NCI-H69 (cell line): ENCODE results near the gene PIK3C2B.
"Not testable (repeated sequence)": the region's sequence is repeated elsewhere in the genome, so short reads cannot be mapped to it uniquely, and the experiment has no call there.

Experiments used
- DNase-seq: peaks from one replicate; lab custom pipeline; 2025; lab: John Stamatoyannopoulos, UW

PIK3C2B gene

GRCh38 chr1:204506201-204506968 is 11.8 kb upstream of the PIK3C2B start:
- DNase-seq: peak; percentile 94

GRCh38 chr1:204505674-204506200 is 11.1 kb upstream of the PIK3C2B start:
- DNase-seq: no peak

DNA sequence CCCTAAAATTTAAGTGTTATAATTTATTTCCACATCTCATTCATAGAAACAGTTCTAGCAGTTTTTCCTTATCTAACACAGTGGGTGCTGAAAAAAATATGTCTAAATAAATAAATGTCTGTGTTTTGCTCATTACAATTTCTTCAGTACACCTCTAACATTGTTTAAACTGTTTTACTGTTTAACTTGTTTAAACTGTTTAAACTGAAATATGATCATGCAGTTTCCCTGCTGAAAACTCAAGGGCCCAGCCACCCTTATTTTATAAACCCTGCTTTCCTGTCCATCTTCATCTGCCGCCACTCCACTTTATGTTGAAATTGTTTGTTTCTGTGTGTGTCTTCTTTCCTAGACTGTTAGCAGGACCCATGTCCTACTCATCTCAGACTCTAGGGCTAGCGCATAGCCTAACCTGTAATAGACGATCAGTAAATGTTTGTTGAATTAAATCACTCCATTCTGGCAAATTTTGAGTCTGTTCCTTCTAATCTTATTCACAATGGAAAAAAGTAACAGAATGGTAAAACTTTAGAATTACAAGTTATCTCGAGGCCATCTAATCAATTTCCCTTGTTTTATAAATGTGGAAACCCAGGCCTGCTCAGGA is 9.4 kb upstream of the PIK3C2B start:
- DNase-seq: no peak

DNA sequence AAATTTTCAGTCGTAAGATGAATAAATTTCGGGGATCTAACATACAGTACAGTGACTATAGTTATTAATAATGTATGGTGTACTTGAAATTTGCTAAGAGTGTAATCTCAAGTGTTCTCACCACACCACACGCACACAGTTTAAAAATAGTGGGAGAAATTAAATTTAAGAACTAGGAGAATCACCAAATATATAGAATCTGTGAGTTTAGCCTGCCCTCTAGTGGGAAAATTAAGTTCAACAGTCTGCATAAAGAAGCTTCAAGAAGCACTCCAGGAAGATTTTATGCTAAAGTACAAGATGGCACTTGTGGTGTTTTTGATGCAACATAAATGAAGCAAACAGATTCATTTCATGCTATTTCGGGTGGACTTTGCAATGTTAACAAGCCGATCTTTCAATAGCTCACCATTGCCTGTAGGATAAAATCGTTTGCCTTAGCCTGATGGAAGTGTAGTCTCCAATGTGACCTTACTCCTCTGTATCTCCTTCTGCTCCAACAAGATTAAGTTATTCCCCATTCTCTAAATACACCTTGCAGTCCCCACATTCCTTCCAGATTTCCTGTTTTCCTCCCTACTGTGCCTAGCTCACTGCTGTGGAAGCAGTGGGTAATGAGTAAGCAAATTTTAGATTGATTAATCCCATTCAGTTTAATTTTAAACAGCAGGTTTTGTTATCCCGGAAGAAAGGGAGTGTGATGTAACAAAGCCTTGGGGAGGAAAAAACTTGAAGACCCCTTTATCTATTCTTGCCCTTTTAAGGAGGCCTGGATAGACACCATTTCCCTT is 8.7 kb upstream of the PIK3C2B start:
- DNase-seq: peak; percentile 79

DNA sequence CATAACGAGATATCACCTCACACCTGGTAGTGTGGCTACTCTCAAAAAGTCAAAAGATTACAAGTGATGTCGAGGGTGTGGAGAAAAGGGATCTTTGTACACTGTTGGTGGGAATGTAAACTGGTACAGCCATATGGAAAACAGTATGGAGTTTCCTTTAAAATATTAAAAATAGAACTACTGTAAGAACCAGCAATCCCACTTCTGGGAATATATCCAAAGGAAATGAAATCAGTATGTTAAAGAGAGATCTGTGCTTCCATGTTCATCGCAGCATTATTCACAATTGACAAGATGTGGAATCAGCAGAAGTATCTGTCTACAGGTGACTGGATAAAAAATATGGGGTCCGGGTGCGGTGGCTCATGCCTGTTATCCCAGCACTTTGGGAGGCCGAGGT is 7.6 kb upstream of the PIK3C2B start:
- no peak for DNase-seq

GRCh38 chr1:204499511-204500468 is 5.2 kb upstream of the PIK3C2B start:
- no peak for DNase-seq

DNA sequence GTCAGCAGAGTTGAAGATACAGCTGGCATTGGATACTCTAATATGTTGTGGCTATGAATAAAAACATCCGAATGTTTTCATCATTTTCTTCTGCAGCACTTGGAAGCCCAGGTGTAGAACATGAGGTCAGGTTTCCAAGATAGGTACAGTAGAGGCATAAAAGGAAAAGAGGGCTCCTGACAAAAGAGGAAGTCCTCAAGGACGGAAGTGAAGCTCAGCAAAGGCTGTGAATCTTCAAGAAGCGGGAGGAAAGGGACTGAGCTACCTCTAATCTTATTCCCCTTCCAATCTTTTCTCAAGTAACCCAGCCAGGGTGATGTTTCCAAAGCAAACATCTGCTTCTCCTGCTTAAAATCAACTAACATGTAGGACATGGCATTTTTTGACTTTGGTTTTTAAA is 4.4 kb upstream of the PIK3C2B start:
- no peak for DNase-seq

DNA sequence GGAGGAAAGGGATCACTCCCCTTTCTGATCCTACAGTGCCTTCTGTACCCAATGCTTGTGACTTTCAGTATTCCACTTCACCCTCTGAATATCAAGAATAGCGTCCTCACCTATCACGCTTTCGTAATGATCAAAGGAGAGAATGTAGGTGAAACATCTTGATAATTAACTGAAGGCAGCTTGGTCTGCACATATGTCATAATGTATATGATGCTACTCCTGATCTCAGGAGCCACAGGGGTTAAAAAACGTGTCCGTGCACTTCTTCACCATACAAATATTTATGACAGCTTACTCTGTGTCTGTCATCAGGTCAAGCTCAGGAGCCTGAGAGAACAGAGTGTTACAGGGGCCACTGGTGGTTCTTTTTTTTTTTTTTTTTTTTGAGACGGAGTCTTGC is 1.2 kb upstream of the PIK3C2B start:
- DNase-seq: peak; percentile 43

DNA sequence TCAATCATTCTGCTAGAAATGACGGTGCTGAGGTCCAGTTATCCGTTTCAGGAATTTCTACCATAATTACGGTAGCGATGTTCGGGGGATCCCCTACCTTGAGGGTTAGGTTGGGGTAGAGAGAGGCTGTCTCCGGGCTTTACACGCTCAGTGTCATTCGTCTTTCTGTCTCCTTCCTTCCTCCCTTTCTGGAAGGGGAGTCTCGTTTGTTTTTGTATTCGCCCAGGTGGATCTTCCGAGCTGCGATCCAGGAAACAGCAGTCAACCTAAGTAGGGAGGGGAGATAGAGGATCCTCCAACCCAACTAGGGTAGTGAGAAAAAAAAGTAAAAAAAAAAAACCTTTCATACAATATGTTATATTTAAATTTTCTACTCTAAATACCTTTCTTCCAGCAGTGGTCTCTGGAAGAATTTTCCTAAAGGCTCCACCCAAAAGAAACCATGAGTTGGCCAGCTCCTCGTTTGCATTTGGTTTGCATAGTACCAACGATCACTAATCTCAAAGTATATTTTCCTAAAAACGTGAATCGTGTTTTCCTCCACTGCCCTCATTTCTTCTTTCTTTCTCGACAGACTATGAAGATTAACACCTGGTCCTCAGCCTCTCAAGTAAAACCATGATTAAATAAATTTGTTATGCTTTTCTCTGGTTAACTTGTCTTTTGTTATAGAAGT is 611 bp upstream of the PIK3C2B start:
- peak; percentile 50 for DNase-seq

- peak; percentile 75 for DNase-seq
Observed at GRCh38 chr1:204493984-204494280, 673 bp downstream of the PIK3C2B start.

DNA sequence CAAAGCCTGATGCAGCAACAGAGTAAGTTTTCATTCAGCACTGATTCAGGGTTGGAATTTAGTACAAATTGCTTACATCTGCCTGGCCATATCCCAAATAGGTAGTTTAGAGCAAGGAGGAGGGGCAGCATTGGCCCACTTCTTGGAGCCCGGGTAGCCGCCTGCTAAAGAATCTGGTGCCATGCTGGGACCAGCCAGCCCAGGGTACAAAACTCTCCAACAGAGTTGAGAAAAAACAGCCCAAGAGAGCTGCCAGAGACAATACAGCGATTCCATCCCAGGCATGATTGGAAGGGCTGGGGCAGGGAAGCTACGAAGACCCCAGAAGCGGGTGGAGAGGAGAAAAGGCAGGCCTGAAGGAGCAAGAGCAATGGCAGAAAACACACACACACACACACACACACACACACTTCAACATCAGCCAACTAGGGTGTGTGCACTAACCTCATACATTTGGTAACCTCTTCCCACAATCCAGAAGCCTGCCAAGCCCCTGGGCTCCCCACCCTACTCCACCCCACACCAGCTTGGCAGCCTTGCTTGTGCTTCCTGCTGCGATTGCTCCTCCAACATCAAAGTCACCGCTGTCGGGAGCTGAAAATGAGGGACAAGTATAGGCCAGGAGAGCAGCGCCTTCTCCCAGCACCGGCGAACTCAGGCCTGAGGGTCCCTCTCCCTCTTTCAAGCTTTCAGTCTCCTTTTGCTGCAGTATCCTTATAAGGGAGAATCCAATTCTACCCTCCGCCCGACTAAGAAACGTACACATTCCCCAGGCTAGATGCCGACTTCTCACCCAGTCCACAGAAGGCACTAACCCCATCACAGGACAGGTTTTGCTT is 1.2 kb downstream of the PIK3C2B start:
- peak; percentile 59 for DNase-seq

- DNase-seq: no peak
Observed at GRCh38 chr1:204491655-204492054, 3.0 kb downstream of the PIK3C2B start.

GRCh38 chr1:204487256-204487615 is 7.4 kb downstream of the PIK3C2B start:
- DNase-seq: no peak

- DNase-seq: not testable (repeated sequence)
Observed at GRCh38 chr1:204486513-204487255, 7.9 kb downstream of the PIK3C2B start.

GRCh38 chr1:204483791-204484190 is 10.8 kb downstream of the PIK3C2B start:
- DNase-seq: peak; percentile 17

DNA sequence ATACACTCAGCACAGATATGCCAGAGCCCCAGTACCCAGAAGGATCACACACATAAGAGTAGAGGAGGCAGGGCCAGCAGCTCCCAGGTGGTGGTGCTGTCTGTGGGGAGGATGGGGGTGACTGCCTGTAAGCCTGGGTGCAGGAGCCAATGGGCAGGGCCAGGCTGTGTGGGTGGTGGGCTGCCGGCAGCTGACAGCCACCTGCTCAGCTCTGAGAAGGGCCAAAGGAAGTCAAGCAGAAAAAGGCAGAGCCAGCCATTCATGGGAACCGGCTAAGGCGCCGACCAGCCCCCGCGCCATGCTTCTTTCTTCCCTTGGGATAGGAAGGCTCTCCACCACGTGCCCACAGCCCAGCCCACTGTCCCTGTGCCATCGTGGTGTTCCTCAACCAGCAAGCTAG is 14.1 kb downstream of the PIK3C2B start:
- peak; percentile 37 for DNase-seq

- no peak for DNase-seq
Observed at GRCh38 chr1:204479387-204480136, 15.0 kb downstream of the PIK3C2B start.

- no peak for DNase-seq
Observed at GRCh38 chr1:204478921-204479320, 15.7 kb downstream of the PIK3C2B start.
